Thoracic aorta (tissue), 2 donors: ENCODE results near the gene CLOCK. TPM values are rescaled to one million over a fixed set of nuclear protein-coding genes. Genes with fewer than 3 reads are reported as not detected.

ENCODE experiments used
- ATAC-seq: fragments of 150-250 bp; one replicate; pipeline ENCODE4 v1.8.0; 2017; ENCODE audit warnings: low read depth; ENCODE audit not compliant: insufficient number of reproducible peaks, low FRiP score
- DNase-seq: peaks from one replicate; pipeline ENCODE4 v3.0.0-alpha.2; 2020; ENCODE audit warnings: low spot score
- H3K27ac ChIP-seq, 2 donors: fragments of 200-600 bp; sonication (generic); 1 replicate in 1 of 2; 2 replicates in 1 of 2; pipeline ENCODE4 v1.5.1; 2016; ENCODE audit warnings: mild to moderate bottlenecking in 2 of 2, moderate library complexity in 2 of 2
- H3K27me3 ChIP-seq: fragments of 200-600 bp; sonication (generic); replicated peaks from 2 replicates; pipeline ENCODE4 v1.6.0; 2016; ENCODE audit warnings: mild to moderate bottlenecking; ENCODE audit not compliant: insufficient read depth
- H3K36me3 ChIP-seq: fragments of 200-600 bp; sonication (generic); one replicate; pipeline ENCODE4 v1.5.1; 2016
- H3K4me1 ChIP-seq, 2 donors: fragments of 200-600 bp; sonication (generic); 1 replicate in 1 of 2; 2 replicates in 1 of 2; pipeline versions ENCODE4 v1.5.1 to v1.6.0; 2016; ENCODE audit warnings: low read depth in 2 of 2, mild to moderate bottlenecking in 1 of 2; ENCODE audit not compliant: control insufficient read depth in 1 of 2
- H3K4me3 ChIP-seq: fragments of 200-600 bp; sonication (generic); 2 replicates; pipeline ENCODE4 v1.5.1; 2016; ENCODE audit warnings: mild to moderate bottlenecking
- H3K9me3 ChIP-seq: fragments of 200-600 bp; sonication (generic); 2 replicates; pipeline ENCODE4 v1.5.1; 2016
- CTCF ChIP-seq: fragments of 200-600 bp; sonication (generic); IDR thresholded peaks from one replicate; pipeline ENCODE4 v1.5.1; 2019; ENCODE audit warnings: antibody characterized with exemption
- total RNA-seq, 2 donors: library from RNA; depleted of rRNA; stranded (reverse); fragments of >200 nt; gene quantifications; one replicate each; pipeline versions ENCODE4 v1.1.0 to v1.2.3, GENCODE V29; 2016

CLOCK gene
- total RNA-seq, 2 donors from 2014 or later = 22.9 to 35.3 TPM

GRCh38 chr4:55547918-55548317, 1.2 kb upstream of the CLOCK start:
- no peaks in the 10 kb centered on the region for H3K9me3 ChIP-seq
- peaks cover 2 to 21% of the 10 kb centered on the region in 2 donors for H3K4me1 ChIP-seq
- DNase-seq (no peak), ATAC-seq (no peak)
- TF ChIP-seq CTCF = no peak
- no peaks in the 10 kb centered on the region for H3K27me3 ChIP-seq
- no peaks in the 10 kb centered on the region for H3K36me3 ChIP-seq
- H3K4me3 ChIP-seq = peak overlapping the region; percentile 92
- H3K27ac ChIP-seq = peak overlapping the region; percentile 95 to 96

GRCh38 chr4:55547466-55547770, 709 bp upstream of the CLOCK start:
- H3K27me3 ChIP-seq = no peaks in the 10 kb centered on the region
- DNase-seq (no peak), ATAC-seq (no peak)
- H3K4me3 ChIP-seq = peak overlapping the region; percentile 92
- no peak for TF ChIP-seq CTCF
- H3K9me3 ChIP-seq = no peaks in the 10 kb centered on the region
- H3K4me1 ChIP-seq = peaks cover 2 to 21% of the 10 kb centered on the region in 2 donors
- no peaks in the 10 kb centered on the region for H3K36me3 ChIP-seq
- H3K27ac ChIP-seq = peak overlapping the region; percentile 95 to 96

- no peak for DNase-seq
- Histone ChIP-seq H3K4me3 (peak overlapping the region; percentile 92), H3K27ac (peak overlapping the region; percentile 95 to 96), H3K4me1 (peaks cover 2 to 21% of the 10 kb centered on the region in 2 donors), H3K9me3 (no peaks in the 10 kb centered on the region), H3K36me3 (no peaks in the 10 kb centered on the region), H3K27me3 (no peaks in the 10 kb centered on the region)
- ATAC-seq = peak; percentile 54
- no peak for TF ChIP-seq CTCF
Observed at GRCh38 chr4:55546506-55546755, 278 bp downstream of the CLOCK start.

GRCh38 chr4:55545641-55546505, 836 bp downstream of the CLOCK start:
- H3K27ac ChIP-seq = peak overlapping the region; percentile 95 to 96
- H3K27me3 ChIP-seq = no peaks in the 10 kb centered on the region
- H3K9me3 ChIP-seq = no peaks in the 10 kb centered on the region
- H3K36me3 ChIP-seq = no peaks in the 10 kb centered on the region
- ATAC-seq (peak; percentile 50), DNase-seq (peak; percentile 24)
- TF ChIP-seq CTCF = no peak
- H3K4me3 ChIP-seq = peak overlapping the region; percentile 92
- H3K4me1 ChIP-seq = peaks cover 2 to 21% of the 10 kb centered on the region in 2 donors

GRCh38 chr4:55545151-55545550, 1.6 kb downstream of the CLOCK start:
- H3K4me1 ChIP-seq = peaks cover 2 to 21% of the 10 kb centered on the region in 2 donors
- no peaks in the 10 kb centered on the region for H3K27me3 ChIP-seq
- H3K4me3 ChIP-seq = peak overlapping the region; percentile 92
- DNase-seq (no peak), ATAC-seq (no peak)
- TF ChIP-seq CTCF = no peak
- H3K27ac ChIP-seq = peak overlapping the region; percentile 95 to 96
- no peaks in the 10 kb centered on the region for H3K9me3 ChIP-seq
- no peaks in the 10 kb centered on the region for H3K36me3 ChIP-seq
